Activated CD4-positive, alpha-beta T cell treated with anti-CD3 and anti-CD28 coated beads for 36 hours (primary cell): Measurements from ENCODE around the gene SERPINB11. TPM values are rescaled to one million over a fixed set of nuclear protein-coding genes. Genes with fewer than 3 reads are reported as not detected.
"Not testable (repeated sequence)": the region's sequence is repeated elsewhere in the genome, so short reads cannot be mapped to it uniquely, and the experiment has no call there.

ENCODE experiments used
- ATAC-seq: fragments of 200-7000 bp; cut with Tn5 transposase; one replicate; pipeline ENCODE4 v1.10.0; 2021; ENCODE audit warnings: mild to moderate bottlenecking, moderate library complexity
- CTCF ChIA-PET: fragments of 350-600 bp; sonication (Branson Sonifier 250); formaldehyde crosslinking; loops from one replicate; lab custom pipeline; 2021; ENCODE audit warnings: antibody characterized with exemption; lab: Charles Lee
- POLR2A ChIA-PET: fragments of 350-600 bp; sonication (Branson Sonifier 250); formaldehyde crosslinking; loops from one replicate; lab custom pipeline; 2021; ENCODE audit warnings: antibody characterized with exemption, inconsistent platforms; lab: Charles Lee
- DNase-seq: peaks from one replicate; pipeline ENCODE4 v3.0.0-alpha.2; 2020
- H3K27ac Mint-ChIP-seq: one replicate; pipeline ENCODE4 v1.8.0; 2021; ENCODE audit warnings: mixed read lengths
- H3K27me3 Mint-ChIP-seq: one replicate; pipeline ENCODE4 v1.8.0; 2021; ENCODE audit warnings: mixed read lengths
- H3K36me3 Mint-ChIP-seq: one replicate; pipeline ENCODE4 v1.8.0; 2021; ENCODE audit warnings: low read depth, mixed read lengths
- H3K4me1 Mint-ChIP-seq: one replicate; pipeline ENCODE4 v1.8.0; 2021; ENCODE audit warnings: mixed read lengths
- H3K4me3 Mint-ChIP-seq: one replicate; pipeline ENCODE4 v1.8.0; 2021; ENCODE audit warnings: mild to moderate bottlenecking, moderate library complexity, mixed read lengths
- H3K9me3 Mint-ChIP-seq: one replicate; pipeline ENCODE4 v1.8.0; 2021; ENCODE audit warnings: low read depth, mixed read lengths
- intact Hi-C, 2 experiments: fragments of 100-400 bp; cut with DNase I in 1 of 2; cut with micrococcal nuclease in 1 of 2; formaldehyde crosslinking; loops; one replicate each; pipeline versions ENCODE4 v1.14.2 to v1.15.1; 2022 to 2024; cut with DNase I, micrococcal nuclease
- total RNA-seq, 2 experiments: library from RNA; stranded (reverse); gene quantifications; one replicate each; pipeline ENCODE4 v1.2.3, GENCODE V29; 2021

Gene SERPINB11
- total RNA-seq, 2 experiments from 2014 or later = not detected

DNA sequence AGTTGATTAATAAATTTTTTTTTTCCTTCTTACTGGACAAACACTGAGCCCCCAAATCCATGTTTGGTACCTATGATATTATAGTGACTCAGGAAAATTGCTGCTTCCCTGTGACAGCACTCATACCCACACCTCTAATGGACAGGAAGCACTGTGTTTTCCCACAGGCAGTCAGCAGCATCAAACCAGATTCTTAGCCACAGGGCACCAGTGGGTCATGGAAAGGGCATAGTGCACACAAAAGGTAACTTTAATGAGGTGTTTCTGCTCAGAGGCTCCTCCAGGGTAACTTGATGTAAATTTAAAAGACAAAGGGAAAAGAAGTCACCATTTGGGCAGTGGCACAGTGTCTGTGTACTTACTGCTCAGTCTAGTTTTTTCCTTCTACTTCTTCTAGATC, 34.1 kb downstream of the SERPINB11 start:
- Mint-ChIP-seq H3K4me1 (no peaks in the 10 kb centered on the region), H3K9me3 (no peaks in the 10 kb centered on the region)

DNA sequence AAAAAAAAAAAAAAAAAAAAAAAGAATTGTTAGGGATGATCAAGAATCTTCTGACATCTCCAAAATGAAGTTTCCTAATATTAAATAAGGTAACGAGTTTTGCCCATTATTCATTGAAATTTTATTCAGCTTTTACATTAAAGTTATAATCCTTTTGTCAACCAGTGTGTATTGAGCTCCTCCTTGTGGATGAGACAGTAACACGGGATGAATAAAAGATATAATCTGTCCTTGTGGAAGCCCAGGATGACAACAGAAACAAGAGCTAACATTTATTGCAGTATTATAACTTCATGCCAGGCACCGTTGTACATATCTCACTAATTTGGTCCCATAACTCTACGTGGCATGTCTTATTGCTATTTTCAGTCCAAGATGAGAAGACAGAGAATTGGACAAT, 39.0 kb downstream of the SERPINB11 start:
- no peaks in the 10 kb centered on the region for H3K36me3 Mint-ChIP-seq
- no peak for ATAC-seq

More for the DNA sequence above, 34.1 kb downstream of the SERPINB11 start:
- DNase-seq = no peak
- no peak for ATAC-seq
- CTCF ChIA-PET = no interaction called here
- Mint-ChIP-seq H3K4me3 (no peak overlapping the region), H3K27ac (no peak overlapping the region), H3K27me3 (no peaks in the 10 kb centered on the region), H3K36me3 (no peaks in the 10 kb centered on the region)
- POLR2A ChIA-PET = no interaction called here
- intact Hi-C loops = no loop called here

DNA sequence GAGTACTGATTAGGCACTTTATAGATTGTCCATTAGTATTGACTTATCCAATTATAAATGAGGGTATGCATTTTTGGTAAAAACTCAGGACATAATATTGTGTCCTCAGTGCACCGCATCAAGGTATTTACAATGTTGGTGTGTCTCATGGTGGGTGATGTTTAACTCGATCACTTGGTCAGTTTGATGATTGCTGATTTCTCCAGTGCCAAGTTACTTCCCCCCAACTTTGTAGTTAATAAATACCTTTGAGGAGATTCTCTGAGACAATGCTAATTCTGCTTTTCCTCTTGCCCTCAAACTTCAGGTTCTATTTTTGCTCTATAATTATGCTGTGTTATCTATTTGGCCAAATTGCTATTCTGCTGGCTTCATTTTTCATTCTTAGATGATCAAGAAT, 44.2 kb downstream of the SERPINB11 start:
- H3K27ac Mint-ChIP-seq = no peak overlapping the region
- peaks cover 4% of the 10 kb centered on the region for H3K27me3 Mint-ChIP-seq
- intact Hi-C loops = no loop called here
- ChIA-PET CTCF (interaction anchor here (0.8 kb wide), 1 partner anchor 12 kb away, joined by 3 read pairs; no protein-coding TSS in a partner anchor), POLR2A (no interaction called here)
- no peaks in the 10 kb centered on the region for H3K4me1 Mint-ChIP-seq
- no peaks in the 10 kb centered on the region for H3K9me3 Mint-ChIP-seq
- ATAC-seq = no peak
- H3K36me3 Mint-ChIP-seq = no peaks in the 10 kb centered on the region
- H3K4me3 Mint-ChIP-seq = no peak overlapping the region
- no peak for DNase-seq

More for the DNA sequence above, 39.0 kb downstream of the SERPINB11 start:
- ChIA-PET POLR2A (interaction anchor here (0.9 kb wide), 1 partner anchor 176 kb away, joined by 5 read pairs; no protein-coding TSS in a partner anchor), CTCF (interaction anchor here (0.7 kb wide), 1 partner anchor 1357 kb away, joined by 3 read pairs; no protein-coding TSS in a partner anchor)
- Mint-ChIP-seq H3K4me1 (no peaks in the 10 kb centered on the region), H3K27ac (no peak overlapping the region), H3K27me3 (peaks cover 2% of the 10 kb centered on the region), H3K4me3 (no peak overlapping the region), H3K9me3 (no peaks in the 10 kb centered on the region)
- DNase-seq = no peak
- intact Hi-C loops = no loop called here

DNA sequence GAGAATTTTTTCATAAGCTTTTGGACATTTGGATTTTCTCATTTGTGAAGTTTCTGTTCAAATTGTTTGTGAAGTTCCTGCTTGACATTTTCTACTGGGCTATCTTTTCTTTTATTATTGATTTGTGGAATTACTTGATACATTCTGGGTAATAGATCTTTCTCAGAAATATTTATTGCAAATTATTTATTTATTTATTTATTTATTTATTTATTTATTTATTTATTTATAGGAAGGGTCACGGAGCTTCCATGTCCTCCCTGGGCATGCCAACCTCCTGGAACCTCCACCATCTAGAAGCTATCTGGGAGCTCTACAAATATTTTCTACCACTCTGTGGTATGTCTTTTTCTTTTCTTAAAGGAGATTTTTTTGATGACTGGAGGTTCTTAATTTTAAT, 46.7 kb downstream of the SERPINB11 start:
- no peaks in the 10 kb centered on the region for H3K36me3 Mint-ChIP-seq
- intact Hi-C loops = no loop called here
- H3K9me3 Mint-ChIP-seq = no peaks in the 10 kb centered on the region
- POLR2A ChIA-PET = no interaction called here
- no peaks in the 10 kb centered on the region for H3K4me1 Mint-ChIP-seq
- peaks cover 2% of the 10 kb centered on the region for H3K27me3 Mint-ChIP-seq
- no peak overlapping the region for H3K27ac Mint-ChIP-seq
- DNase-seq (no peak), ATAC-seq (no peak)
- CTCF ChIA-PET = no interaction called here
- H3K4me3 Mint-ChIP-seq = no peak overlapping the region

DNA sequence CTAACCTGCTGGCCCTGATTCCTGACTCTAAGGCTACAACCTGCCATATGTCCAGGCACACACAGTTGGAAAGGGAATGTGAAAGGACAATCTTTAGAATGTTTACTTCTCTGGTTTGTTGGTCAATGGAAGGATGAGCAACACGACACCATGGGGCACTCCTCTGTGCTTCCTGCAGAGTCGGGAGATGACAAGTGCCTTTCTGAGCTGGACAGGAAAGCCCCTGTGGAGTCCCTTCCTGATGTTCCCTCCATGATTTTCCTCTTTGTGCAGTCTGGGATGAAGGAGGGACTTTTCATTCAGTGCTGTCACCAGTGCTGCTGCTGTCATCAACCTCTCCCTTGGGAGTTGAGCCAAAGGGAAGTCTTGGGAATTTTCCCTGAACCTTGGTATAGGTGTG, 49.9 kb downstream of the SERPINB11 start:
- H3K27ac Mint-ChIP-seq = no peak overlapping the region
- intact Hi-C loops = no loop called here
- peaks cover 2% of the 10 kb centered on the region for H3K27me3 Mint-ChIP-seq
- DNase-seq = no peak
- H3K9me3 Mint-ChIP-seq = no peaks in the 10 kb centered on the region
- ATAC-seq = no peak
- ChIA-PET CTCF (no interaction called here), POLR2A (no interaction called here)
- no peak overlapping the region for H3K4me3 Mint-ChIP-seq
- H3K36me3 Mint-ChIP-seq = no peaks in the 10 kb centered on the region
- H3K4me1 Mint-ChIP-seq = no peaks in the 10 kb centered on the region

DNA sequence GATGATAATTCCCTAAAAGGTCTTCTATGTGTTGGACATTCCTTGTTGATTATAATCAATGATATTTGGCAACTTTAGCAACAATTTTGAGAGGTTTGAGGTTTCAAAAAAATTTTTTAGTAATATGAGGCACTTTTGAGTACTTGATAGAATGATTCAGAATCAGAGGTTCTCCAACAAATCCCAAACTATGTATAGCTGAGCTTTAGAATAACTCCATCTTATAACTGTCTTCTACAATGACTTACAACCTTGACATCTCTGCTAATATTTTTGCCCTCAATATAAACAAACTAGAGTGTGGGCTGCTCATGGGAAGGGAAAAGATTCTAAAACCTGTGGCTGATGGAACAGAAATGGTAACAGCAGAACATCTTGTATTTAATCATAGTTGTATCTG, 50.9 kb downstream of the SERPINB11 start:
- Mint-ChIP-seq H3K4me1 (no peaks in the 10 kb centered on the region), H3K27ac (no peak overlapping the region), H3K4me3 (no peak overlapping the region), H3K36me3 (no peaks in the 10 kb centered on the region), H3K9me3 (no peaks in the 10 kb centered on the region), H3K27me3 (no peaks in the 10 kb centered on the region)
- ATAC-seq (no peak), DNase-seq (no peak)
- intact Hi-C loops = no loop called here
- CTCF ChIA-PET = no interaction called here
- POLR2A ChIA-PET = no interaction called here

DNA sequence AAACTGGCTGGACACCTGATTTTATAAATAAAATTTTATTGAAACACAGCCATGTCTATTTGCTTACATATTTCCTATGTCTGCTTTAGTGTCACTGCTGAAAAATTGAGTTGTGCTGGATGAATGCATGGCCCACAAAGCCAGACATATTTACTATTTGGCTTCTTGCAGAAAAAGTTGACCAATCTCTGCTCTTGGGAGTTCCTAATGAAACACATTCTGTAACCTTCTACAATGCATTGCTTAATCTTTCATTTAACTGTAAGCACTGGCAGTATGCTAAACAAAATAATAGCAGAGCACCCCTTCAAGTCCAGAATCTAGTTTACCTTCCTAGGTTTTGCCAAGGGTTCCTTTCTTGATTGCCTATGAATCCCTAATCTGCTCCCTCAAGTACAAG, 54.8 kb downstream of the SERPINB11 start:
- H3K4me1 Mint-ChIP-seq = no peaks in the 10 kb centered on the region
- CTCF ChIA-PET = no interaction called here
- H3K27ac Mint-ChIP-seq = no peak overlapping the region
- intact Hi-C loops = no loop called here
- peaks cover 20% of the 10 kb centered on the region for H3K9me3 Mint-ChIP-seq
- no peak for DNase-seq
- H3K4me3 Mint-ChIP-seq = no peak overlapping the region
- no peak for ATAC-seq
- no peaks in the 10 kb centered on the region for H3K36me3 Mint-ChIP-seq
- POLR2A ChIA-PET = no interaction called here
- H3K27me3 Mint-ChIP-seq = no peaks in the 10 kb centered on the region

DNA sequence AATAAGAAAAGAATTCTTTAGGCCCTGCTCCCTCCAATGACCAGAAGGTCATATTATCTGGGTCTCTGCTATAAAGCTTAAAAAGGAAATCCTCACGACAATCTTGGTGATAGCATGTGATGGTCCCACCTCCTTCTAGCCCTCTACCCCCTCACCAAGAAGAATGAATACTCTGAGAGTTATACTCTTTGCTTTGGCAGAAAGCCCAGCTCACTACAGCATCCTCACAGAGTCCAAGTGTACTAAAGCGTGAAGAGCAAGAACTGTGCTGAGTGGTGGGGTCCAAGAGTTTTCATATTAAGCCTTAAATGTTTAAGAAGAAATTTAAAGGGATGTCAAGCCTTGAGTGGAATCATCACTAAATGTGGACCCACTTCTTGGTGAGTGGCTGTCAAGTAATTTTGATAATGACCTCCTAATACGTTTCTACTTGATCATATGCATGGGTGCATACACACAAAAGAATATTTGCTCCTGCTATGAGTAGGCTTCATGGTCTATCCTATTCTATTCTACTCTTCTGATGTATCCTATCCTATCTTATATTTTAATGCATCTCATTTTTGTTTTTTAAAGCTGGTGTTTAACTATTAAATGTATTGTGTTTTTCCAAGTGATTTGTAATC, 56.0 kb downstream of the SERPINB11 start:
- Mint-ChIP-seq H3K4me1 (no peaks in the 10 kb centered on the region), H3K36me3 (no peaks in the 10 kb centered on the region), H3K27ac (no peak overlapping the region), H3K4me3 (no peak overlapping the region), H3K27me3 (no peaks in the 10 kb centered on the region), H3K9me3 (peaks cover 20% of the 10 kb centered on the region)
- intact Hi-C loops = no loop called here
- DNase-seq (no peak), ATAC-seq (no peak)
- ChIA-PET CTCF (interaction anchor here (0.6 to 0.7 kb wide), 2 partner anchors 12 to 61 kb away, joined by 3 read pairs; no protein-coding TSS in a partner anchor), POLR2A (no interaction called here)

DNA sequence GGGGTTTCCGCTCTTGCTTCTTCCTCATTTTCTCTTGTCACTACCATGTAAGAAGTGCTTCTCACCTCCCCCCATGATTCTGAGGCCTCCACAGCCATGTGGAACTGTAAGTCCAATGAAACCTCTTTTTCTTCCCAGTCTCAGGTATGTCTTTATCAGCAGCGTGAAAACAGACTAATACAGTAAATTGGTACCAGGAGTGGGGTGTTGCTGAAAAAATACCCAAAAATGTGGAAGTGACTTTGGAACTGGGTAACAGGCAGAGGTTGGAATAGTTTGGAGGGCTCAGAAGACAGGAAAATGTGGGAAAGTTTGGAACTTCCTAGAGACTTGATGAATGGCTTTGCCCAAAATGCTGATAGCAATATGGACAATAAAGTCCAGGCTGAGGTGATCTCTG, 57.0 kb downstream of the SERPINB11 start:
- H3K4me3 Mint-ChIP-seq, H3K27me3 Mint-ChIP-seq, H3K36me3 Mint-ChIP-seq, intact Hi-C loops, POLR2A ChIA-PET, ATAC-seq, H3K27ac Mint-ChIP-seq, DNase-seq, H3K4me1 Mint-ChIP-seq: not testable (repeated sequence)
- peaks cover 20% of the 10 kb centered on the region for H3K9me3 Mint-ChIP-seq
- CTCF ChIA-PET = interaction anchor here (0.7 kb wide), 1 partner anchor 60 kb away, joined by 3 read pairs; no protein-coding TSS in a partner anchor

DNA sequence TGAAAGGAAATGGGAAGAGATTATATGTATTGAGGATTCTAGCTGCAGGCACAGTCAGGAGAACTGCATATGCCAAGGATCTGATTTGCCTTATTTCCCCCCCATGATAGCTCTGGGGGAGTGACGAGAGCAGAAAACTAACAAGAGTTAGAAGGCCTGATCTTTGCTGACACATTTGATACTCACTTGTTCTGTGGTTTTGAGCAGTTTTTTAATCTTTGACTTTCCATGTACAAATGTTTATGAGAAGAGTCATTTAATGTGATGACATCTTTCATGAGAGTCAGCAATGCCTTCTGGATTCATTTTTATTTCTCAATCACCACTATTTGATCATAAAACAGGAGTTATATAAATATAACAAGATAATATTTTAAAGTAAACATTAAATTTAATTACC, 59.8 kb downstream of the SERPINB11 start:
- ChIA-PET CTCF (no interaction called here), POLR2A (no interaction called here)
- Mint-ChIP-seq H3K4me1 (no peaks in the 10 kb centered on the region), H3K4me3 (no peak overlapping the region), H3K27ac (no peak overlapping the region), H3K9me3 (peaks cover 20% of the 10 kb centered on the region), H3K27me3 (no peaks in the 10 kb centered on the region), H3K36me3 (no peaks in the 10 kb centered on the region)
- intact Hi-C loops = no loop called here
- no peak for DNase-seq
- ATAC-seq = no peak

DNA sequence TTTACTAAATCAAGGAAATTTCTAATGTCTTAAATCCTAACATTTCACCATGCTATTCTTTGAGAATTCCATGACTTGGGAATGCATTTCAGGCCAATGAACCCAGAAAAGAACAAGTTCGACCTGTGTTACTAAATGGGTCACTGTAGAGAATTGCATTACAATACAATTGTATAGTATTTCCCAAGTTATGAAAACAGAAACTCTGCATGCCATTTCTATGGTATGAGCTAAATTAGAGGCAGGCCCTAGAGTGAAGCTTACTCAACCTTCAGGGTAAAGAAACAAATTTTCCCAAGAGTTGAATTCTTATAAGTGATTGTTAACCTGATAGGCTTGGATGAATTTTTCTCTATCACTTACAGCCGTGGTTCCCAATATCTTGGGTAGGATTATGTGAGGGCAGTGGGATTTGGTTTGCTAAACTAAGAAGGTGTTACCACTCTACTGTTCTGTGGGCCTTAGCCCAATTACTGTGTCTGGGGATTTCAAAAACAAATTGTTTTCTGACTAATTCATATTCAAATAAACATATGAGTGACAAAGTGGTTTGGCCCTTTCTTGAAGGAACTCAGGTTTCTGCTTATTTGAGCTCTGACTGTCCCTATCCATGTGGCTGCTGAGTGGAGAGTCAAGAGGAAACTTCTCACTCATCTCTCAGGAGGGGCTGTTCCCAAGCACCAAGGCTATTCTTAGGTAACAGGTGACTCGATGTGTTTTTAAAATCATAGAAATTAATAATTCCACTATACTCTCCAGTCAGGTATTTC, 61.3 kb downstream of the SERPINB11 start:
- H3K27ac Mint-ChIP-seq = no peak overlapping the region
- H3K36me3 Mint-ChIP-seq = no peaks in the 10 kb centered on the region
- H3K4me1 Mint-ChIP-seq = no peaks in the 10 kb centered on the region
- DNase-seq = no peak
- intact Hi-C loops = no loop called here
- H3K9me3 Mint-ChIP-seq = peaks cover 20% of the 10 kb centered on the region
- ChIA-PET POLR2A (no interaction called here), CTCF (no interaction called here)
- H3K4me3 Mint-ChIP-seq = no peak overlapping the region
- no peak for ATAC-seq
- H3K27me3 Mint-ChIP-seq = no peaks in the 10 kb centered on the region

DNA sequence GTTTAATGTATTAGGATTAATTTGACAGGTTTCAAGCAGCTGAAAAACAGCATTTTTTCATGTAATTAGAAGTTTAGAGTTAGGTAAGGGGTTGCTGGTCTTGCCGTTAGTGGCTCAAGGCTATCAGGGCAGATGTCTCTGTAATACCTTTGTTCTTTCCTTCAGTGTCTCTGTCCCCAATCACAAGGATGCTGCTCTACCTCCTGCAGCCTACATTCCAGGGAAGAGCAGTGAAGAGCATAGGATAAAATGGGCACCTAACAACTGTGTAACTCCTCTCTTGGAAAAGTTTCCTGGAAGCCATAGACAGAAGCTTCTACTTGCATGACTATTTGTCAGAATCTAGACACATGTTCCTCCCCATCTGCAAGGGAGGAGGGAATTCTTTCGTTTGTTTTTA, 63.1 kb downstream of the SERPINB11 start:
- no peaks in the 10 kb centered on the region for H3K36me3 Mint-ChIP-seq
- no peaks in the 10 kb centered on the region for H3K4me1 Mint-ChIP-seq
- no peaks in the 10 kb centered on the region for H3K27me3 Mint-ChIP-seq
- ChIA-PET POLR2A (no interaction called here), CTCF (no interaction called here)
- DNase-seq (no peak), ATAC-seq (no peak)
- no peak overlapping the region for H3K4me3 Mint-ChIP-seq
- intact Hi-C loops = no loop called here
- H3K9me3 Mint-ChIP-seq = peaks cover 8% of the 10 kb centered on the region
- H3K27ac Mint-ChIP-seq = no peak overlapping the region
